Ascending aorta (tissue), 2 donors: ENCODE measurements around the gene SIL1. TPM values are rescaled to one million over a fixed set of nuclear protein-coding genes. Genes with fewer than 3 reads are reported as not detected.
A peak's percentile ranks its signal among the peaks of the same experiment; 100 is the strongest.
"Not testable (repeated sequence)": the region's sequence is repeated elsewhere in the genome, so short reads cannot be mapped to it uniquely, and the experiment has no call there.

Experiments
- DNase-seq, 2 donors: peaks; one replicate each; pipeline ENCODE4 v3.0.0-alpha.2; 2019; ENCODE audit warnings: low spot score in 2 of 2
- H3K27ac ChIP-seq, 2 donors: fragments of 200-600 bp; sonication (generic); one replicate each; pipeline ENCODE4 v1.5.1; 2016 to 2017; ENCODE audit warnings: mild to moderate bottlenecking in 1 of 2
- H3K27me3 ChIP-seq: fragments of 200-600 bp; sonication (generic); one replicate; pipeline ENCODE4 v1.5.1; 2017
- H3K36me3 ChIP-seq, 2 donors: fragments of 200-600 bp; sonication (generic); one replicate each; pipeline ENCODE4 v1.5.1; 2016
- H3K4me1 ChIP-seq, 2 donors: fragments of 200-600 bp; sonication (generic); one replicate each; pipeline ENCODE4 v1.5.1; 2016 to 2017; ENCODE audit warnings: mild to moderate bottlenecking in 1 of 2
- H3K4me3 ChIP-seq, 2 donors: fragments of 200-600 bp; sonication (generic); one replicate each; pipeline ENCODE4 v1.5.1; 2016 to 2017; ENCODE audit warnings: mild to moderate bottlenecking in 1 of 2
- H3K9me3 ChIP-seq, 2 donors: fragments of 200-600 bp; sonication (generic); one replicate each; pipeline ENCODE4 v1.5.1; 2016
- CTCF ChIP-seq, 3 experiments: fragments of 200-600 bp in 2 of 3; fragments of 450-650 bp in 1 of 3; sonication (generic) in 2 of 3; IDR thresholded peaks; one replicate each; pipeline ENCODE4 v1.5.1; 2016 to 2019; ENCODE audit warnings: antibody characterized with exemption in 3 of 3, mild to moderate bottlenecking in 1 of 3, moderate library complexity in 1 of 3
- intact Hi-C: fragments of 100-400 bp; cut with DNase I; formaldehyde crosslinking; loops from one replicate; pipeline ENCODE4 v1.15.1; 2023
- total RNA-seq: library from RNA; depleted of rRNA; stranded (reverse); fragments of >200 nt; gene quantifications from one replicate; pipeline ENCODE4 v1.1.0, GENCODE V29; 2016

The SIL1 gene
- total RNA-seq, 1 donor from 2014 or later, result 53.4 TPM

GRCh38 chr5:139077899-139078298 is 120.3 kb downstream of the SIL1 start:
- Histone ChIP-seq H3K27me3 (no peaks in the 10 kb centered on the region), H3K9me3 (no peaks in the 10 kb centered on the region), H3K4me1 (peaks cover 0 to 9% of the 10 kb centered on the region in 2 donors), H3K4me3 (no peak overlapping the region), H3K36me3 (no peaks in the 10 kb centered on the region), H3K27ac (no peak overlapping the region)
- intact Hi-C loops, result no loop called here
- TF ChIP-seq CTCF (IDR thresholded peaks at IDR 0.05), result no peak
- no peak for DNase-seq

DNA sequence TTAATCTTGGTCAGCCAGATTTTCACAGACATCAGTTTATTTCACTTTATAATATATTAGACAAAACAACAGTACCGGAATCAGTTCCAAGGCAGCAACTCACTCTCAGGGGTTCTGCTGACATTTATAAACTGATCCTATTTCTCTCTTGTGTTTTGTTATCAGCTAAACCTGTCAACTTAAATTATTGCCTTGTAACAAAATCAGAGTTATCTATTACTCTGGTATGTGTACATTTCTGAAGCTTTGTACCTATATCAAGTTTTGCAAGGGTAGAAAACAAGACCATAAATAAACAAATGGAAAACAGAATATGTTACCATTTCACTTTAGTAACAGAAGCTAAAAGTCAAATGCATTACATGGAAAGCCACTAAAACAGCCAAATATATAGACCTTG is 122.1 kb downstream of the SIL1 start:
- Histone ChIP-seq H3K27ac (peak overlapping the region; percentile 6 to 14), H3K4me1 (peaks cover 0 to 9% of the 10 kb centered on the region in 2 donors), H3K4me3 (no peak overlapping the region), H3K27me3 (no peaks in the 10 kb centered on the region), H3K9me3 (no peaks in the 10 kb centered on the region), H3K36me3 (no peaks in the 10 kb centered on the region)
- no peak for TF ChIP-seq CTCF (IDR thresholded peaks at IDR 0.05)
- no peak for DNase-seq
- intact Hi-C loops, result no loop called here

DNA sequence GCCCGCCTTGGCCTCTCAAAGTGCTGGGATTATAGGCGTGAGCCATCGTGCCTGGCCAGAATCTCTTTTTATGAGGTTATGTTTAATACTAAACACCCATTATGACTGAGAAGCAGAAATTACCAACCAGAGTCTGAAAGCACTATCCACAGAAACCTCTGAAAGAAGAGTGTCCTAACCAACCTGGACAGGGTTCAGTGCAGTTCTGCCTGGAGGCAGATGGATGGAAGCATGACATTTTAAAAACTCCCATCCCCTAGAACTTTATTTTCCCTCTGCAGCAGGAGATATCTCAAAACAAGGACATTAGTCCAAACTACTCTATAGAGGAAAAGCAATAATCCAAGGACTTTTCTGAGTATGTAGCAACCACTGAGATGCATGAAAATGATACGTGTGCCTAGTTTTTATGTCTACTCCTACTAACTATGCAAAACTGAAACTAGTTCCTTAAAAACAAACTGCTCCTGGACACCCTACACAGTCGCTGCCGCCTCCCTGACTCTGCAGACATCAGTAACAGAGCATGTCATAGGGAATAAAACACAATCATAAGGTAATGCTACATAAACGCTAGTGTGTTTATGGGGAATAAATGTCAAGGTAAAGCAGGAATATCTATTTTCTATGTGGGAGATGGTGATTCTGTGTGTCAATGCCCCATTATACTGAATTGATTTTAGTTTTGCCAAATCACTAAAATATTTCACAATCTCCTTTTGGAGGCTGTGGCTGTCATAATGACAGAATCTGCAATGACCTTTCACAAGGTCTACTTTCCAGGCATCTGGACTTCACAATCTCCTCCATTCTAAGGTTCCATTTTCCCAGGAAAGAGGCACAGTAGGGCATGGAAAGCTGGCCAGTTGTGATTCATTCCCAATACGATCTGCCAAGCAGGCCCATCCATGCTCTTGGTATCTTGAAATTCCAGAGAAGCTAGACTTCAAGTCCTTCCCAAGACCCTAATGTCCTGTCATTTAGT is 122.8 kb downstream of the SIL1 start:
- H3K4me1 ChIP-seq, result peaks cover 0 to 9% of the 10 kb centered on the region in 2 donors
- H3K36me3 ChIP-seq, result no peaks in the 10 kb centered on the region
- no peak for TF ChIP-seq CTCF (IDR thresholded peaks at IDR 0.05)
- peak overlapping the region; percentile 6 to 14 for H3K27ac ChIP-seq
- intact Hi-C loops, result no loop called here
- no peaks in the 10 kb centered on the region for H3K27me3 ChIP-seq
- no peak for DNase-seq
- no peaks in the 10 kb centered on the region for H3K9me3 ChIP-seq
- peak overlapping the region in 1 of 2 donors; percentile 10 for H3K4me3 ChIP-seq

- H3K36me3 ChIP-seq, H3K9me3 ChIP-seq, H3K27me3 ChIP-seq, H3K4me1 ChIP-seq, H3K4me3 ChIP-seq, DNase-seq, H3K27ac ChIP-seq, intact Hi-C loops: not testable (repeated sequence)
Measured at GRCh38 chr5:139073956-139074355, 124.2 kb downstream of the SIL1 start.

GRCh38 chr5:139068494-139069151 is 129.5 kb downstream of the SIL1 start:
- TF ChIP-seq CTCF (IDR thresholded peaks at IDR 0.05), result no peak
- H3K36me3 ChIP-seq, result no peaks in the 10 kb centered on the region
- no peaks in the 10 kb centered on the region for H3K9me3 ChIP-seq
- H3K4me1 ChIP-seq, result no peaks in the 10 kb centered on the region
- no peak overlapping the region for H3K4me3 ChIP-seq
- DNase-seq, result no peak
- no peak overlapping the region for H3K27ac ChIP-seq
- intact Hi-C loops, result no loop called here
- no peaks in the 10 kb centered on the region for H3K27me3 ChIP-seq

GRCh38 chr5:139068060-139068459 is 130.1 kb downstream of the SIL1 start:
- H3K27me3 ChIP-seq, result no peaks in the 10 kb centered on the region
- no peak for TF ChIP-seq CTCF (IDR thresholded peaks at IDR 0.05)
- no peaks in the 10 kb centered on the region for H3K9me3 ChIP-seq
- H3K36me3 ChIP-seq, result no peaks in the 10 kb centered on the region
- no peak for DNase-seq
- no peak overlapping the region for H3K4me3 ChIP-seq
- H3K27ac ChIP-seq, result no peak overlapping the region
- intact Hi-C loops, result no loop called here
- H3K4me1 ChIP-seq, result no peaks in the 10 kb centered on the region
